GM21528 (cell line): ENCODE data around the gene CDON.

Source experiments
- ATAC-seq: cut with Tn5 transposase; IDR thresholded peaks from one replicate; pipeline ENCODE4 v1.9.1; 2021; ENCODE audit warnings: mild to moderate bottlenecking, moderate library complexity; ENCODE audit not compliant: unreplicated experiment, low FRiP score

The CDON gene

DNA sequence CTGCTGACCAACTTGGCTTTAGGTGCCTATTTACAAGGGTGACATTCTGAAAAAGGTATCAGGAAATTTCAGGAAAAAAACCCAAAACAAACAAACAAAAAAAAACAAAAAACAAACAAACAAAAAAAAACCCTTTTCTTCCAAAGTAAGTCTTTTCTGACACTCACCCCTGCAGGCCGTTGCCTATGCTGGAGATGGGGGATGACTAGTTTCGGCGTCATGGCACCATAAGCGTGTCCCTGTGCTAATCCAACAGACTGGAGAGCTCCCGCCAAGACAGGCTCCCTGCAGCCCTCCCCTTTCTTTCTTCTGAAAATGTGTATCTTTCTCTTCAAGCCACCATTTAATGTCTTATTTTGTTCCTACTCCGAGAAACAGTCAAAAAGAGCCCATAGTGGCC is 103.2 kb downstream of the CDON start:
- no peak for ATAC-seq

- ATAC-seq: no peak
Observed at GRCh38 chr11:125958872-125959400, 103.7 kb downstream of the CDON start.

DNA sequence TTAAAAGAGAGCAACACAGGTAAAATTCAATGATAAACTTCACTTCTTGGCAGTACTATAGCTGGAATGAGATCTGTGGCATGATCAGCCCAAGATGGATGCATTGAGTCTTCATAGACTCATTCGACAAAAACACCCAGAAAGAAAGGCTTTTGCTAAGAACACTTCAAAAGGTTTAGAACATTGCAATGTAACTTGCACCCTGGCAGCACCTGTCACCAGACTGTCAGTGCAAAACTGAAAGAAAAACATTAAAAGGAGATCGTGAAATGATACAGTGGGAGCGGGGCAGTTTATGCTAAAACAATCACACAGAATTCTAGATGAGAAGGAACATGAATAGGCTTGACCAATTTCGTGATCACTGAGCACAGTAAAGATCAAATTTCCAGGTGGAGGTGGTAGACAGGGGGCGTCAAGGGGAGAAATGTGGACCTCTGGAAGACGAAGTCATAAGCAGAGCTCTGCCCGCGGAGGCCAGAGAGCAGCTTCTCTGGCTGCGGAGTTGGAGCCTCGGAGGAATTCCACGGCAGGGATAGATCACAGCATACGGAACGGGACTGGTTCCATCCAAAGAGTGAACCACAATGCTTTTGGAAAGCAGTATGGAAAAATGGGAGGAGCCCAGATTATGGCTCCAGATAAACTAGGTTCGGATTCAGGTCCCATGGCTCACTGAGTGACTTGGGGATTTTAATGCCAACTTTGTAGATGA is 104.9 kb downstream of the CDON start:
- ATAC-seq: no peak

GRCh38 chr11:125956391-125957134 is 106.1 kb downstream of the CDON start:
- ATAC-seq: no peak

GRCh38 chr11:125955856-125956255 is 106.8 kb downstream of the CDON start:
- ATAC-seq: no peak

DNA sequence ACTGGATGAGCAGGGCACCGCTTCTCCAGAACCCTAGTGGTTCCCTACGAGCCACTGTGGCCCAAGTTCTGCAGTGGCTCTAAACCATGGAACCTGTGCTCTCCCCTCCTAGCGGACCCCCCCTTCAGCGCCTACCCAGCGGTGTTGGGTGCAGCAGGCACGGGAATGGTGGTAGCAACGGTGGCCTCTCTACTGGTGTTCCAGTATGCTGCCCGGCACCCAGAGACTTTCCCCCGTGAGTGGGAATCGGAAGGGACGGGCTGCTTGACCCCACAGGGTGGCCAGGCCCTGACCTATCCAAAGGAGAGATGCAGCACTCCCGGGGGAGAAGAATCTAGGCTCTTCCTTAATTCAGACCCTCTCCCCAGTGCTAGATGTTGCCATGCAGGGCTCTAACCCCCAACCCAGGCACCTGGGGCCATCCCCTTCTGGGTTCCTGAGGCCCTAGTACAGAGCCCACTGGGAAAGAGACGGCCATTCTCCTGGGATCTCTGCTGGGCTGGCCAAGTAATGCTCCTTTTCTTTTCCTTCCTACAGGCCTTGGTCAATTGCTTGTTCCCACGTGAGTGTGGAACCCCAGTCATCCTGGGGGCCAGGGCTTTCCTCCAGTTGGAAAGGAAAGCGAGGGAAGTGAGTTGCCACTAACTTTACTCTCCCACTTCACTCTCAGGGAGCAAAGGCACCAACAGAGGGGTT is 107.6 kb downstream of the CDON start:
- no peak for ATAC-seq

DNA sequence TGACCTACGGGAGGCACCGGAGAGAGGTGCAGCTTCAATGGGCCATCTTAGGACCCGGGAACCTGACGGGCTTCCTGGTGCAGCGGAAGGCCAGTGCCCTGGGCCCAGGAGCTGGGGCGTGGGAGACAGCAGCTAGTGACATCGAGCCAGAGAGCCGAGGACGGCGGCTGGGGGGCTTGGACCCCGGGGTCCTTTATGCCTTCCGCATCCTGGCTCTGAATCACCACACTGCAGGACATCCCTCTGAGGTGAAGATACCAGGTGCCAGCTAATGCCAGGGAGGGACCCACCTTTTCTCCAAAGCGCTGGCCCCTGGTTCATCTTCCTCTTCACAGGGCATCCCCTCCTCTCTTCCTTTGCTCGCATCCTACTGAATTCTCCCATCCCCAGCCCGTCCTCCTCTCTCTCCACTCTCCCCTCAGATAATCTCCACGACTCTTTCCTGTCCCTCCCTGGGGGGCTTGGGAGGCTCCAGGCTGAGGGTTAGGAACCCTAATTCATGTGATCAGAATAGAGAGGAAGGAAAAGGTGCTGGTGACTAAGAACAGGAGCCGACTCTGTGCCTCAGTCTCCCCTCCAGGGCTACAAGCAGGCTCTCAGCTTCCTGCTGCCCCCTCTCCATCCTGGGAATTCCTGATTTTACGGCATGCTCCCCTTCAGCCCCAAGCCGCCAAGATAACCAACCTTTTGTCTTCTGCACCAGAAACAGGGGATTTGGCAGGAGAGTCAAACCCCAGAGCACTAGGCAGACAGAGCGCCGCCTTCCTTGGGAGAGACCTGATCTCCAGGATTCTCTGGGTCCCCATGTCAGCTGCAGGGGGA is 108.3 kb downstream of the CDON start:
- no peak for ATAC-seq

DNA sequence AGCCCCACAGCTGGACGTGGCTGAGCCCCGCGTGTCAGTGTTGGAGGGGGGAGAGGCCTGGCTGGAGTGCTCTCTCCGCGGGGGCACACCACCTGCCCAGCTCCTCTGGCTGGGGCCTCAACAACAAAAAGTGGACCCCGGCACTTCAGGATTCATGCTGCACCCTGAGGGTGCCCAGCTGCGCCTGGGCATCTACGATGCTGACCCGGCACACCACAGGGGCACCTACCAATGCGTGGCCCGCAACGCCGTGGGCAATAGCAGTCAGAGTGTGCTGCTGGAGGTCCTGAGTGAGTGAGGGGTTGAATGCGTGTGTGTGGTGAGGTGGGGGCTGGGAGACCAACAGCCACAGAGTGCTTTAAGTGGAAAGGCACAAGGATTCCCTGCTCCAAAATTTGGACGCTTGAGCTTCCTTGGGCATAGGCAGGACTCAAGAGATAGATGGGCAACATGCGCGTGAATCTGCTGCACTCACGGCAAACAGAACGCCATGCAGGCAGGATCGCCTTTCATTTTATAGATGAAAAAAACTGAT is 109.2 kb downstream of the CDON start:
- no peak for ATAC-seq

GRCh38 chr11:125952973-125953372 is 109.7 kb downstream of the CDON start:
- no peak for ATAC-seq

- no peak for ATAC-seq
Observed at GRCh38 chr11:125952559-125952958, 110.1 kb downstream of the CDON start.

- no peak for ATAC-seq
Observed at GRCh38 chr11:125951731-125952130, 110.9 kb downstream of the CDON start.

- no peak for ATAC-seq
Observed at GRCh38 chr11:125950696-125951651, 111.7 kb downstream of the CDON start.

- ATAC-seq: no peak
Observed at GRCh38 chr11:125950178-125950490, 112.5 kb downstream of the CDON start.

DNA sequence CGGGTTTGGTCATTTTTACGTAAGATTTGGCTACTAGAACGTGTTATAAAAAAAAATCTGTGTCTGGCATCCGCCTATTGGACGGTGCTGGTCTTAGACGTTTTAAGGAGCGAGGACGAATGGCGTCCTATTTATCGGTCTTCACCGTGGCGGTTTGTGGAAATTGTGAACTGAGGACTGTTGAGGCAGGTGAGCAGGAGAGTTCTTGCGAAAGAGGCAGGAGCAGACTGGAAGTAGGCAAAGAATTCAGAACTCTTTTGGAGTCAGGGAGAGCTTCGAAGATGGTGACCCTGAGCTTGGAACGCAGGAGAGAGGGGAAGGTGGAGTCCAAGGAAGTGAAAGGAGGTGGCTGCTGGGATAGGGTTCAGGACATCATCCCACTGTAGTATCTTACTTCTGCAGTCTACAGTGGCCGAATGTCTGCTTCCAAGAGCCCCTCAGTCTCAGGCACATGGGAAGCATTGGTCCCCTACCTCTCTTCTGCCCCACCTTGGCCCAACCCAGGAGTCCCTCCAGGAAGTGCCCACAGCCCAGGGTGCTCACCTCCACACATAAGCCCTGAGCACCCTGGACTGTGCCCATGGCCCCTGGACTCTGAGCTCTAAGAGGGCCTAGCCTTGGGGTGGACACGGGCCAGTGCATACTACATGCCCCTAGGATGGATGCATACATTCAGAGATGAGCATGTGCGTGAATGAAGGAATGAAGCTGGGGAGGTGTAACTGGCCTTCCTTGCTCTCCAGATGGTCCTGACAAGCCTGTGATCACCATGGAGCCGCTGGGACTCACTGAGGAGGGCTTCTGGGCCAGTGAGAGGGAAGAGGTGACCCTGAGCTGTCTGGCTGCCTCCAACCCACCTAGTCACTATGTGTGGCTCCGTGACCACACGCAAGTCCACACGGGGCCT is 113.1 kb downstream of the CDON start:
- no peak for ATAC-seq

- ATAC-seq: no peak
Observed at GRCh38 chr11:125948278-125949051, 114.2 kb downstream of the CDON start.

DNA sequence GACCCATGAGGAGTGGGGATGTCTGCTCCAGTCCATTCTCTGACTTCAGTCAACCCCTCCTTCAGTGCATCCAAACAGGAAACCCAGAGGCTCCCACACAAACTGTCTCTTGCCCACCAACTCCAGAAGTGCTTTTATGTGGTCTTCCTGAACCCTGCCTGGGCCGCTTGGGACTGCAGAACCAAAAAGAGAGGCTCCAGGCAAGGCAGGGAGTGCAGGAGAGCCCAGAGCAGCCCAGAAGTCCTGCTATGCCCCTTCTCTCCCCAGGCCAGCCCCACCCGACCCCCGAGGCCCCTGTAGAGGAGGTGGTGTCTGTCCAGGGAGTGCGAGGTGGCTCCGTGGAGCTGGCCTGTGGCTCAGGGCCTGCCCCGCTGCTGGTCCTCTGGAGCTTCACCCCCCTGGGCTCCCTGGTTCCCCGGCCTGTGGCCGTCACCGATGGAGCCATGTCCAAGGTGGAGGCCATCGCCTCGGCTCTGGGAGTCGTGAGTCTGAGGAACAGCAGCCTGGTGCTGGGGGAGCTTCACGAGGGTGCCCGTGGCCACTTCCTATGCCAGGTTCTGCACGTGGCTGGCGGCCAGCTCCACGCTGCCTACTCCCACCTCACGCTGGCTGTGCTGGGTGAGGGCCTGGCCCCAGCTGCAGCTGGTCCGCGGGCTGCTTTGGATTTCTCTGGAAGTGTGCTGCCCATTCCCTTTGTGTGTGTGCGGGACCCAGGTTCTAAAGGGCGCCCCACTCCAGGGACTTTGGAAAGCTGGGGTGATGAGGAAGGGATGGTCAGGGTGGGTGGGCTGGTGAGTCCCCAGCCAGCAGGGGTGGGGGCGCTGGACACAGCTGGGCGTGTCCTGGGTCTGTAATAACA is 115.0 kb downstream of the CDON start:
- ATAC-seq: no peak
